CD4-positive, alpha-beta T cell treated with Interleukin-17A for 1 hour (primary cell): ENCODE measurements around the gene BTK.
"Not testable (repeated sequence)": the region's sequence is repeated elsewhere in the genome, so short reads cannot be mapped to it uniquely, and the experiment has no call there.

Experiments used
- DNase-seq: peaks from one replicate; pipeline ENCODE4 v3.0.0-alpha.2; 2020

BTK gene

GRCh38 chrX:101334310-101334709 lies 51.7 kb downstream of the BTK start:
- DNase-seq: not testable (repeated sequence)

GRCh38 chrX:101326600-101326999 lies 59.4 kb downstream of the BTK start:
- not testable (repeated sequence) for DNase-seq

GRCh38 chrX:101303790-101304189 lies 82.2 kb downstream of the BTK start:
- no peak for DNase-seq
